ENCODE measurements around the gene DENND1A. TPM values are rescaled to one million over a fixed set of nuclear protein-coding genes. Genes with fewer than 3 reads are reported as not detected.

The DENND1A gene
- total RNA-seq, 2 donors from 2014 or later: 18.9 to 26.8 TPM

GRCh38 chr9:123441769-123442168 lies 488.2 kb downstream of the DENND1A start:
- Histone ChIP-seq H3K36me3 (no peaks in the 10 kb centered on the region), H3K4me3 (no peak overlapping the region)

GRCh38 chr9:123440256-123440655 lies 489.7 kb downstream of the DENND1A start:
- DNase-seq (ENCODE audit: low spot score): no peak
- intact Hi-C loops (cut with DNase I): no loop called here
- Histone ChIP-seq H3K4me3 (no peak overlapping the region), H3K9me3 (no peaks in the 10 kb centered on the region), H3K27me3 (replicated peaks; ENCODE audit: insufficient read depth) (no peaks in the 10 kb centered on the region), H3K4me1 (replicated peaks) (no peaks in the 10 kb centered on the region), H3K36me3 (no peaks in the 10 kb centered on the region), H3K27ac (no peak overlapping the region)
- no peak for TF ChIP-seq POLR2AphosphoS5 (IDR thresholded peaks at IDR 0.05)
- TF ChIP-seq CTCF (IDR thresholded peaks at IDR 0.05): no peak
- TF ChIP-seq POLR2A (IDR thresholded peaks at IDR 0.05): no peak
- 96% methylated on average over 11 of the region's 11 CpGs for WGBS

More at GRCh38 chr9:123441769-123442168, 488.2 kb downstream of the DENND1A start:
- Histone ChIP-seq H3K27ac (no peak overlapping the region), H3K4me1 (replicated peaks) (no peaks in the 10 kb centered on the region), H3K9me3 (no peaks in the 10 kb centered on the region), H3K27me3 (replicated peaks; ENCODE audit: insufficient read depth) (no peaks in the 10 kb centered on the region)
- intact Hi-C loops (cut with DNase I): no loop called here
- DNase-seq (ENCODE audit: low spot score): no peak
- TF ChIP-seq POLR2AphosphoS5 (IDR thresholded peaks at IDR 0.05): no peak
- no peak for TF ChIP-seq POLR2A (IDR thresholded peaks at IDR 0.05)

- H3K36me3 ChIP-seq: no peaks in the 10 kb centered on the region
- DNase-seq (ENCODE audit: low spot score): no peak
- intact Hi-C loops (cut with DNase I): no loop called here
- no peak overlapping the region for H3K27ac ChIP-seq
- H3K27me3 ChIP-seq (replicated peaks; ENCODE audit: insufficient read depth): no peaks in the 10 kb centered on the region
- TF ChIP-seq POLR2AphosphoS5 (IDR thresholded peaks at IDR 0.05): no peak
- TF ChIP-seq POLR2A (IDR thresholded peaks at IDR 0.05): no peak
- TF ChIP-seq CTCF (IDR thresholded peaks at IDR 0.05): no peak
- no peaks in the 10 kb centered on the region for H3K9me3 ChIP-seq
- H3K4me1 ChIP-seq (replicated peaks): no peaks in the 10 kb centered on the region
- no peak overlapping the region for H3K4me3 ChIP-seq
- 71% methylated on average over 4 of the region's 4 CpGs for WGBS
Measured at GRCh38 chr9:123438821-123439220, 491.1 kb downstream of the DENND1A start.

GRCh38 chr9:123438321-123438720 lies 491.6 kb downstream of the DENND1A start:
- H3K36me3 ChIP-seq: no peaks in the 10 kb centered on the region
- no peak overlapping the region for H3K27ac ChIP-seq
- H3K4me1 ChIP-seq (replicated peaks): no peaks in the 10 kb centered on the region
- no peak overlapping the region for H3K4me3 ChIP-seq
- H3K27me3 ChIP-seq (replicated peaks; ENCODE audit: insufficient read depth): no peaks in the 10 kb centered on the region
- intact Hi-C loops (cut with DNase I): no loop called here
- DNase-seq (ENCODE audit: low spot score): no peak
- no peak for TF ChIP-seq POLR2A (IDR thresholded peaks at IDR 0.05)
- no peak for TF ChIP-seq CTCF (IDR thresholded peaks at IDR 0.05)
- no peak for TF ChIP-seq POLR2AphosphoS5 (IDR thresholded peaks at IDR 0.05)
- 70% methylated on average over 8 of the region's 8 CpGs for WGBS
- no peaks in the 10 kb centered on the region for H3K9me3 ChIP-seq

- no peak for TF ChIP-seq POLR2AphosphoS5 (IDR thresholded peaks at IDR 0.05)
- no peak for TF ChIP-seq POLR2A (IDR thresholded peaks at IDR 0.05)
- TF ChIP-seq CTCF (IDR thresholded peaks at IDR 0.05): no peak
- no peak overlapping the region for H3K27ac ChIP-seq
- DNase-seq (ENCODE audit: low spot score): no peak
- intact Hi-C loops (cut with DNase I): no loop called here
- H3K4me3 ChIP-seq: no peak overlapping the region
- WGBS: 94% methylated on average over 8 of the region's 8 CpGs
- no peaks in the 10 kb centered on the region for H3K9me3 ChIP-seq
- no peaks in the 10 kb centered on the region for H3K4me1 ChIP-seq (replicated peaks)
- no peaks in the 10 kb centered on the region for H3K27me3 ChIP-seq (replicated peaks; ENCODE audit: insufficient read depth)
- no peaks in the 10 kb centered on the region for H3K36me3 ChIP-seq
Measured at GRCh38 chr9:123437201-123437600, 492.7 kb downstream of the DENND1A start.
